Measurements from ENCODE around the gene JAKMIP2.
"Not testable (repeated sequence)": the region's sequence is repeated elsewhere in the genome, so short reads cannot be mapped to it uniquely, and the experiment has no call there.

JAKMIP2 gene

GRCh38 chr5:147743012-147743411 is 39.5 kb downstream of the JAKMIP2 start:
- no peak for DNase-seq

DNA sequence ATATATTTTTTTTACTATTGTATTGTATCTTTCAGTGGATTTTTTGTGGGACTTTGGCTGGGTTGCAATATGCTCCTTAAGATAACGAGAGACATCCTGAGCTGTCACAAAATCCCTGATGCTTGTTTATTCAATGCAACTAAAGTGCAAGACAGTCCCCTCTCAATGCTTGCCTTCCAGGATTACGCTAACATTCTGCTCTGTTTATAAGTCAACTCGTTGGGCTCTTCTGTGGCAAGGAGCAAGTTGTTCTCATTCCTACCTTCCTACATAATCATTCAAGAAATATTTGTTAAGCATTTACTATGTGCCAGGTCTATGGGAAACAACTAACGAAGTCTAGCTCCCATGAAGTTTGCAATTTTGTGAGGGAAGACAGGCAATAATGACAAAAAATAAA is 40.4 kb downstream of the JAKMIP2 start:
- no peak for DNase-seq

- DNase-seq, result no peak
Measured at GRCh38 chr5:147740864-147741263, 41.7 kb downstream of the JAKMIP2 start.

GRCh38 chr5:147737921-147738320 is 44.6 kb downstream of the JAKMIP2 start:
- no peak for DNase-seq

- no peak for DNase-seq
Measured at GRCh38 chr5:147735621-147736125, 46.9 kb downstream of the JAKMIP2 start.

DNA sequence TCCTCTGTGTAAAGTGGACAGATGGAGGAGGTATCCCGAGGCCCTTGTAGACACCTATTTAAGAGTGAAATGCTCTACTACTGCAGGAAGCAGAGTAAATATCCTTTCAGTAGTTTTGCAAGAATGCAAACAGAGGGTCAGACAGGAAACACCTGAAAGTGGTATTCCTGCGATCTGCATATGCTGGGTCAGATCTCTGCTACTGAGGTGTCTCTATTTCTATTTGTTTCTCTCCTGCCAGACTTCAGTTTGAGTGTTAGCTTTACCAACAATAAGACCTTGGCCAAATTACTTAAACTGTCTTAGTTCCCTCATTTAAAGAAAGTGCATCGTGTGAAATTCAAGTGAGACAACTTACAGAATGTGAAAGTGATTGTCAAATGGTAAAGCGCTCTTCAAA is 47.6 kb downstream of the JAKMIP2 start:
- DNase-seq, result no peak

DNA sequence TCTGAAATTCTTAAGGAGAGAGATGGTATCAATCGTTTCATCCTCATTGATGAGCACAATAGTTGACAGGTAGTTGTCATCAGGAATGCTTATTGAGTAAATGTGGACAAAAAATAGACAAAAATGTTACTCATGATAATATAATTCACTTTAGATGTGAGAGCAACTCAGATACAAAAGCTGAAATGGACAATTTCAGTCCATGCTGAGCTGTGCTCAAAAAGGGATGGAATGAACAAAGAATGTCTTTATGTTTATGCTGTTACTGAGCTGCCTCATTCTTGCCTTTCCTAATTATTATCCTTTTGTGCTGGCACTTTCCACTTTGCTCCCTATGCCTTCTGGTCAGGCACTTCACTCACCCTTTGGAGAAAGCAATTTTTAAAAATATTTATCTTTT is 49.5 kb downstream of the JAKMIP2 start:
- DNase-seq, result no peak

- DNase-seq, result no peak
Measured at GRCh38 chr5:147732291-147732883, 50.1 kb downstream of the JAKMIP2 start.

DNA sequence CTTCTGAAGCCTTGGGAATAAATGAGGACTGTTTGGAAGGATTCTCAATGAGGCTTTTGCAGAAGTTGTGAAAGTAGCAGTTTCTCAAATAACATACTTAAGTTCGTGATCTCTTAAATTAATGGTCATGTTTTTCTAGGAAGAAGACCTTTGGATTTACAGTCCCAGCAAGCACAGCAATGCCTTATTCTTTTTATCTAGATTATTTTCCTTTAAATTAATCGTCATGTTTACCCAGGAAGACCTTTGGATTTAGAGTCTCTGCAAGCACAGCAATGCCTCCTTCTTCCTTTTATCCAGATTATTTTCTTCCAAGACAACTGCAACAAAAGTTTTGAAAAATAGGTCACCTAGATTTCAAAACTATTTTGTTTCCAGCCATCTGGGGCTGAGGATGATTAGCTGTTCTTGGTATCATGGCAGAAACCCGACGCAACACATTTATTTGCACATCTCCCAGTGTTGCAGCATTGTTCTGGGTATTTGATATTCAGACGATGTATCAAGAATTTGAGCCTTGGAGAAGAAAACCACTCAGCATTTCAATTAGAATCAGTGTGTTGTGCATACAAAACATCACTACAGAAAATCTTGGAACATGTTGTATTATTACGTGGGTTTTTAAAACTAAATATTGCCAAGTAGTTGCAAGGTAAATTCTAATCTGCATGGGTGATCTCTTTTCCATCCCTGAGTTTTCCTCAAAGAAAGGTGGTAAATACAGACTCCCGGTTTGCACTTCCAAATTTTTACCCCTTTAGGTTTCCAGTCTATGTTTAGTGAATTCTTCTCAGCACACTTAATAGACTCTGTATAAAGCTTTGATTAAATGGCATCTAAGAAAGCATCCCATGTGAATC is 50.9 kb downstream of the JAKMIP2 start:
- no peak for DNase-seq

DNA sequence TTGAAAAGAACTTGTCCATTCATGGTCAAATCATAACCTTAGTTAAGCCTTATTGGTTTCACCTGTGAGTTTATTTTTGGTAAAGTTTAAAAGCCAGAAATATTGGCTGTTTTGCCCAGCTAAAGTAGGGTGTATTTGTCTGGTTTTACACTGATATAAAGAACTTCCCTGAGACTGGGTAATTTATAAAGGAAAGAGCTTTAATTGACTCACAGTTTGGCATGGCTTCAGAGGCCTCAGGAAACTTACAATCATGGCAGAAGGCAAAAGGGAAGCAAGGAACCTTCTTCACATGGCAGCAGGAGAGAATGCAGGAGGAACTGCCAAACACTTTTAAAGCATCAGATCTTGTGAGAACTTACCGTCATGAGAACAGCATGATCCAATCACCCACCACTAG is 55.3 kb downstream of the JAKMIP2 start:
- no peak for DNase-seq

DNA sequence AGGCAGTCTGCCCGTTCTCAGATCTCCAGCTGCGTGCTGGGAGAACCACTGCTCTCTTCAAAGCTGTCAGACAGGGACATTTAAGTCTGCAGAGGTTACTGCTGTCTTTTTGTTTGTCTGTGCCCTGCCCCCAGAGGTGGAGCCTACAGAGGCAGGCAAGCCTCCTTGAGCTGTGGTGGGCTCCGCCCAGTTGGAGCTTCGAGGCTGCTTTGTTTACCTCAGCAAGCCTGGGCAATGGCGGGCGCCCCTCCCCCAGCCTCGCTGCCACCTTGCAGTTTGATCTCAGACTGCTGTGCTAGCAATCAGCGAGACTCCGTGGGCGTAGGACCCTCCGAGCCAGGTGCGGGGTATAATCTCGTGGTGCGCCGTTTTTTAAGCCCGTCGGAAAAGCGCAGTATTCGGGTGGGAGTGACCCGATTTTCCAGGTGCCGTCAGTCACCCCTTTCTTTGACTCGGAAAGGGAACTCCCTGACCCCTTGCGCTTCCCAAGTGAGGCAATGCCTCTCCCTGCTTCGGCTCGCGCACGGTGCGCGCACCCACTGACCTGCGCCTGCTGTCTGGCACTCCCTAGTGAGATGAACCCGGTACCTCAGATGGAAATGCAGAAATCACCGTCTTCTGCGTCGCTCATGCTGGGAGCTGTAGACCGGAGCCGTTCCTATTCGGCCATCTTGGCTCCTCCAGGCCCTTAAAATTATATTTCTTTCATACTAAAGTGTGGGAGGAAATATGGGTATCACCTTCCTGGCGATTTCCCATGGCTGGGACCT is 61.2 kb downstream of the JAKMIP2 start:
- not testable (repeated sequence) for DNase-seq

- no peak for DNase-seq
Measured at GRCh38 chr5:147713550-147714295, 68.8 kb downstream of the JAKMIP2 start.

GRCh38 chr5:147712598-147712997 is 69.9 kb downstream of the JAKMIP2 start:
- no peak for DNase-seq

DNA sequence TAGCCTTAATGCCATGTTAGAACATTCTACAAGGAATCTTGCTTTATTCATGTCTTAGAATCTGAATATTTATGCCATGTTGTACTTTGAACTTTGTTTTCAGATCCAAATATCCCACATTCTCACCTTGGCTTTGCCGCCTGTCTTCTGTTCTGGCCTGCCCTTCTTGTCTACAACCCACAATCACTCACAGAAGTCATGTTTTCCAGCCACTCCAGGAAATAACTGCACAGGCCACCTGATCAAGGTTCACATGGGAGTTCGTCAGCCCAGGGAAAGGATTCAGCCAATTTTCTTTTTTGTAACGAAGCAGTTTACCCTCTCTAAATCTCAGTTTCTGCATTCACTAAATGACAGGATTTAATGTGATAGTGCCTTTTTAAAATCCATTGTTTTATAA is 70.5 kb downstream of the JAKMIP2 start:
- DNase-seq, result no peak

DNA sequence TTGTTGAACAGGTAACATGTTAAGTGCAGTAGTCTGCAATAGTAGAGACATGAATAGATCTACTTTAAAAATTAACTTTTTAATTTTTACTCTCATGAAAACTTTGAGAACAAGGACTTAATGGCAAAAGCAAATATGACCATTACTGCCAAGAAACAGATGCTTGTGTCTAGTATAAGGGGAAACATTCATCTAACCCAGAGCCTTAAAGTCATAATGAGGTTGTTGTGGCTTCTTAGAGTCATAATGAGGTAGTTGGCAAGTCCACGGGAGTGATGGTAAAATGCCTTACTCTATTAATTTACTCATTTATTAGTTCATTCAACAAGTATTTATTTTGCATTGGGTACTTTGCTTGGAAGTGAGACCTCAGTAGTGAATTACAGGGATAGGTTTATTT is 71.5 kb downstream of the JAKMIP2 start:
- no peak for DNase-seq

DNA sequence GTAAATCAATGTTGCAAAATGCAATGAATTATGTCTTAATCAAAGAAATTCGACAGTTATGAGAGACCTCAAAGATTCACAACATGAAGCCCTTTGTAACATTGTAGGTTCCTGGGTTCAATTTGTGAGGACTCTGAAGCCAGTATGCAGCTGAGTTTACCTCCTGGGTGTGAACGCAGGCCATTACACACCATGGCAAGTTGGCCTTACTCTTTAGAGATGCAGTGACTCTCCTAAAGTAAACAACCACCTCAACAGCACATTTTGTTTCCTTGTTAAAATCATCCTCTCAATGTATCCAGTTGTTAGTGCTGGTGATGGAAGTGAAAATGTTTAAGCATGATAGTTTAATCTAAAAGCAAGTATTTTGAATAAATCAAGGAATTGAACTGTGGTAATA is 73.8 kb downstream of the JAKMIP2 start:
- DNase-seq, result no peak

GRCh38 chr5:147704544-147704943 is 78.0 kb downstream of the JAKMIP2 start:
- no peak for DNase-seq

DNA sequence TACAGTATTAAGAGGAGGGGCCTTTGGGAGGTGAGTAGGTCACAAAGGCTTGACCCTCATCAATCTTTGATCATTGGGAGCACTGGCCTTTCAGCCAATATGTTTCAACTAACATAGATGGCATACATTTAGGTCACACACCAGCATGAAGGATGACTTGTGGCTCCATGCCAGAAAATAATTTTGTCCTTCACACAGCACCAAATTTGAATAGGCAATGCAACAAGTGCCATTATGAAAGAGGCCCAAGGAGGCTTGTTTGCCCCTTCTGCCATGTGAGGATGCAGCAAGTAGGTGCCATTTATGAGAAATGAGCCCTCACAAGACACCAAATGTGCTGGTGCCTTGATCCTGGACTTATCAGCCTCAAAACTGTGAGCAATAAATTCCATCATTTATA is 81.1 kb downstream of the JAKMIP2 start:
- DNase-seq, result no peak

GRCh38 chr5:147699496-147700088 is 82.9 kb downstream of the JAKMIP2 start:
- DNase-seq, result no peak

DNA sequence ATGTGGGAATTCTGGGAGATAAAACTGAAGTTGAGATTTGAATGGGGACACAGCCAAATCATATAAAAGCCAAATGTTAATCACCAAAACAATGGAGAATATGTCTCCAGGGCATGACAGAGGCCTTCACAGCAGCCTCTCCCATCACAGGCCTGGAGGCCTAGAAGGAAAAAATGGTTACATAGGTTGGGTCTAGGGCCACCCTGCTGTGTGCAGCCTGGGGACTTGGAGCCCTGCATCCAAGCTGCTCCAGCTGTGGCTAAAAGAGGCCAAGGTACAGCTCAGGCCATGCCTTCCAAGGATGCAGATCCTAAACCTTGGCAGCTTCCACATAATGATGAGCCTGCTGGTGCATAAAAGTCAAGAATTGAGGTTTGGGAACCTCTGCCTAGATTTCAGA is 85.1 kb downstream of the JAKMIP2 start:
- no peak for DNase-seq

DNA sequence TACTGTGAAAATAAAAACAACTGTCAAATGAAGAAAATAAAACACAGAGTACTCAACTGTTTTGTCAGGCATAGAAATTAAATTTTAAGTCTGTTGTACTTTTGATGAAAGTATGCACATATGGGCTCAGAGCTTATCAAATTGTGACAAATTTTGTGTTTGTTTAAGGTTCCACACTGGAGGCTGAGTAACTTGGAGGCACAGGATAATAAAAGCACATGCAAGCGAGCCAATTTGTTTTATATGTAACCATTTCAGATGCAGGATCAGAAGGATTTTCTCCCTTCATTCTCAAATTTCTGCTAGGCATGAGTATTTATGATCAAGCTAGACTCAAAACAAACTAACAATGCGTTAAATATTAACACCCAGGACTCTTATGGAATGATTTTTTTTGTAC is 87.8 kb downstream of the JAKMIP2 start:
- no peak for DNase-seq

GRCh38 chr5:147693233-147693632 is 89.3 kb downstream of the JAKMIP2 start:
- DNase-seq, result no peak

GRCh38 chr5:147691130-147691529 is 91.4 kb downstream of the JAKMIP2 start:
- DNase-seq, result no peak

All from stimulated activated CD4-positive, alpha-beta T cell treated with anti-CD3 and anti-CD28 coated beads, Interleukin-2, amount 100 ng/mL, for 24 hours (primary cell).